ENCODE results near the gene TUBGCP3. TPM values are rescaled to one million over a fixed set of nuclear protein-coding genes. Genes with fewer than 3 reads are reported as not detected.

Gene TUBGCP3
- polyA plus RNA-seq, 1 experiment: 15.7 TPM

DNA sequence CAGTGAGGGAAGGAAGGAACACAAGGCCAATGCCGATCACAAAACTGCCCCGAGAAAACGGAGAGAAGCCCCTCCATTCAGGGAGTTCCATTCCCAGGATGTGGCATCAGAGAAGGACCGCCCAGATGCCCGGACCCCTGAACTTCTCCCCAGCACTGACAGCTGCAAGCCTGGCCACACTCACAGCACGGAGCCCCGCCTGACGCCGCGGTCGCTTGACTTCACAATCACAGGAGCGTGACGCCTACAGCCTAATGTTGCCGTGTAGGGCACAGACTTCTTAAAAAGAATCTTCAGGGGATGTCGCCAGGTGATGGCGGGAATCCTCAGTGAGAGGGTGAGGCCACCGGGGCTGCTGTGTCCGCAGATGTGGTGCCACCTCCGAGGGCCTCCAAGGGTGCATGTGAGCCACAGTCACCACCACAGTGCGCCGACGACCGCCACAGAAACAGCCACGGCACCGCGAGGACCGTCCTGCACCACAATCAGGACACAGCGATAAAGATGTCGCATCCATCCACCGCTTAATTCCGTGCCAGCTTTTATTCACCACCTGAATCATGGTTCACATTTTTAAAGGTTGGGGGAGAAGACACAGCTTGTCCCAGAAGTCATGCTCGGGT is 134.6 kb downstream of the TUBGCP3 start:
- POLR2A ChIA-PET: no interaction called here
- no peaks in the 10 kb centered on the region for H3K27me3 ChIP-seq (ENCODE audit: control insufficient read depth, insufficient read depth, low read length)
- TF ChIP-seq, protein P1, sequence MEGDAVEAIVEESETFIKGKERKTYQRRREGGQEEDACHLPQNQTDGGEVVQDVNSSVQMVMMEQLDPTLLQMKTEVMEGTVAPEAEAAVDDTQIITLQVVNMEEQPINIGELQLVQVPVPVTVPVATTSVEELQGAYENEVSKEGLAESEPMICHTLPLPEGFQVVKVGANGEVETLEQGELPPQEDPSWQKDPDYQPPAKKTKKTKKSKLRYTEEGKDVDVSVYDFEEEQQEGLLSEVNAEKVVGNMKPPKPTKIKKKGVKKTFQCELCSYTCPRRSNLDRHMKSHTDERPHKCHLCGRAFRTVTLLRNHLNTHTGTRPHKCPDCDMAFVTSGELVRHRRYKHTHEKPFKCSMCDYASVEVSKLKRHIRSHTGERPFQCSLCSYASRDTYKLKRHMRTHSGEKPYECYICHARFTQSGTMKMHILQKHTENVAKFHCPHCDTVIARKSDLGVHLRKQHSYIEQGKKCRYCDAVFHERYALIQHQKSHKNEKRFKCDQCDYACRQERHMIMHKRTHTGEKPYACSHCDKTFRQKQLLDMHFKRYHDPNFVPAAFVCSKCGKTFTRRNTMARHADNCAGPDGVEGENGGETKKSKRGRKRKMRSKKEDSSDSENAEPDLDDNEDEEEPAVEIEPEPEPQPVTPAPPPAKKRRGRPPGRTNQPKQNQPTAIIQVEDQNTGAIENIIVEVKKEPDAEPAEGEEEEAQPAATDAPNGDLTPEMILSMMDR (IDR thresholded peaks at IDR 0.05; ENCODE audit: insufficient read depth, low read depth, low read length): no peak
- no peak overlapping the region for H3K4me3 ChIP-seq (ENCODE audit: low read depth, low read length)
- CTCF ChIA-PET: no interaction called here
- no peaks in the 10 kb centered on the region for H3K36me3 ChIP-seq (ENCODE audit: control insufficient read depth, insufficient read depth, low read length)
- no peak for DNase-seq (ENCODE audit: low read depth)

DNA sequence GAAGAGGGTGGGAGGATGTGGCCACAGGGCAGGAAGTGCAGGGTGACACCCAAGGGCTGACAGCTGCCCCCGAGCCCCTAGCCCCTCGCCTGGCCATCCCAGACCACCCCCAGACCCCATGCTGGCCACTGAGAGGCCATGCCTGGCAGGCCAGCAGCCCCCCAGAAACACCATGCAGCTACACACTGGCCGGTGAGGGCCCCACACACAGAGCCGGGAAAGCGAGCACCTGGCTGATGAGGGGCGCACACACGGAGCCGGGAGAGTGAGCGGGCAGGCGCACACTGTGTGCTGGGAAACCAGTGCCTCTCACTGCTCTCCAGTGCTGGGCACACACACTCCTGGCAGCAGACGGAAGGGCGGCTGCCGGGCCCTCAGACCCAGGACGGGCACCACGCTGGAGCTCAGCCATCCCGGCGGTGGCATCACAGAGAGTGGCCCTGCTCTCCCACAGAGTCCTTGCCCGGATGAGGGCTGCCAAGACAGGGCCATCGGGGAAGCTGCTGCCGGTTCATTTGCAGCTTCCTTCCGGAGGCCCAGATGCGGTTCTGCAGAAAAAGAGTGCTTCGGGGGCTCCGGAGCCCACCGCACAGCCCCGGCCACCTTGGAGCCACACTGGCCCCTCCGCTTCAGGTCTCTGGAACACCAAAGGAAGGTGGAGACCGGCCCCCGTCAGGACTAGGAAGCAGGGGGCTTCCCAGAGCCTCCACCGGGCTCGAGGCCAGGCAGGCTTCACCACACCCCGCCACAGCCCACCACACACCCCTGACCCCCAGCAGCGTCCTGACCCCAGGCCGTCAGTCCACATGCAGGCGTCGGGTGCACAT is 135.4 kb downstream of the TUBGCP3 start:
- H3K4me3 ChIP-seq (ENCODE audit: low read depth, low read length): no peak overlapping the region
- POLR2A ChIA-PET: no interaction called here
- no peak for DNase-seq (ENCODE audit: low read depth)
- CTCF ChIA-PET: no interaction called here
- no peaks in the 10 kb centered on the region for H3K36me3 ChIP-seq (ENCODE audit: control insufficient read depth, insufficient read depth, low read length)
- H3K27me3 ChIP-seq (ENCODE audit: control insufficient read depth, insufficient read depth, low read length): no peaks in the 10 kb centered on the region
- TF ChIP-seq, protein P1 (IDR thresholded peaks at IDR 0.05; ENCODE audit: insufficient read depth, low read depth, low read length): no peak

DNA sequence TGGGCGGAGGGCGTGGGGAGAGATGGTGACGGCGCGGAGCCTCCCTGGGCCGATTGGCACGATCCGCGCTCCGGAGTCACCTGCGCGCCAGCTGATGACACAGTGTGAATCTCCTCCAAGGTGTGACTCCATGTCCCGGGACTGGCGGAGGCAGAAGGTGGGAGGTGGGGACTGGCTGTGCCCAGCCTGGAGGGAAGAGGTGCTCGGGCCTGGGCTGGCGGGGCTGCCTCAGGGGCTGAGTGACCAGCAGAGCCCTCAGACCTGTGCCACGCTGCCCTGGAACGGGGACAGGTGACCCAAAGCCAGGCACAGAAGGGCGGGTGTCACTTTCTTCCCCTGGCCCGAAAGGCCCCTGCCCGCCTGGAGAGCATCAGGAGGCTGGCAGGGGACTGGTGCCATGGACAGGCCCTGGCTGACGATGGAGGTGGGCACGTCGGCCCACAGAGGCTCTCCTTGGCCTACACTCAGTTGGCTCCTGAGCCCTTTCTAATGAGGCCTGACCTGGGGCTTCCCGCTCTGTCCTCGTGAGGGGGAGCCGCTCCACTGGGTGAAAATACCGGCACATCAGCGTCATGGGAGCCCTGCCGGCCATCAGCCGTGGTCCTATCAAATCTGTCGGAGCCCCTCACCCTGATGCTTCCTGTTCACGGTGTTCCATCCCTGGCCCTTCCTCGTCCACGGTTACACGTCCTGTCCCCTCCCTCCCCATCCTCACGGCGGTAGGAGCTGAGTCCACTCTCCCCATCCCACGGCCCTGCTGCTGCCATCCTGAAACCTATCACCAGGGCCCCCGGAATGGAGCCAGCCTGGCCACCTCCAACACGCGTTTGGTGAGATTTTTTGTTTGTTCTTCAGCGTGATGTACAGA is 136.2 kb downstream of the TUBGCP3 start:
- H3K4me3 ChIP-seq (ENCODE audit: low read depth, low read length): no peak overlapping the region
- no peaks in the 10 kb centered on the region for H3K36me3 ChIP-seq (ENCODE audit: control insufficient read depth, insufficient read depth, low read length)
- POLR2A ChIA-PET: no interaction called here
- TF ChIP-seq, protein P1 (IDR thresholded peaks at IDR 0.05; ENCODE audit: insufficient read depth, low read depth, low read length): no peak
- no peak for DNase-seq (ENCODE audit: low read depth)
- CTCF ChIA-PET: no interaction called here
- no peaks in the 10 kb centered on the region for H3K27me3 ChIP-seq (ENCODE audit: control insufficient read depth, insufficient read depth, low read length)

DNA sequence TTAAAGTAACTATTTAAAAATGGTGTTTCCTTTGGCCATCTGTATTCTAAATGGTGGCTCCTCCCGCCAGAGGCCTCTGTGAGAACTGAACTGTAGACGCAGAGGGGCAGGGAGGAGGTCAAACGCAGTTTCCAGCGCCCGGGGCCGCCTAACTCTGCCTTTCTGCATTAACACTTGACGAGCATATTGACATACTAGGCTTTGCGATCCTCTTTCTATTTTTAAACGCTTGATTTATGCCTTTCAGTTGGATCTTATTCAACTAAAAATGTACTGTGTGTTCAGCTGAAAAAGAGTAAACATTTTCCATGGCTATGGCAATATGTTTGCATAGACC is 137.1 kb downstream of the TUBGCP3 start:
- TF ChIP-seq, protein P1 (IDR thresholded peaks at IDR 0.05; ENCODE audit: insufficient read depth, low read depth, low read length): no peak
- ChIA-PET POLR2A (no interaction called here), CTCF (no interaction called here)
- no peak overlapping the region for H3K4me3 ChIP-seq (ENCODE audit: low read depth, low read length)
- no peaks in the 10 kb centered on the region for H3K27me3 ChIP-seq (ENCODE audit: control insufficient read depth, insufficient read depth, low read length)
- DNase-seq (ENCODE audit: low read depth): no peak
- no peaks in the 10 kb centered on the region for H3K36me3 ChIP-seq (ENCODE audit: control insufficient read depth, insufficient read depth, low read length)

Data from BJ (cell line).